GM12878 (cell line): ENCODE data around the gene HESX1. TPM values are rescaled to one million over a fixed set of nuclear protein-coding genes. Genes with fewer than 3 reads are reported as not detected.

Experiments used
- ATAC-seq: fragments of 200-7000 bp; cut with Tn5 transposase; 3 replicates; pipeline ENCODE4 v1.9.1; 2020; ENCODE audit warnings: mild to moderate bottlenecking, moderate library complexity
- BruUV-seq: library from RNA; stranded (reverse); fragments of 400-500 nt; replicated peaks from 2 replicates; lab custom pipeline; 2021; lab: Mats Ljungman, UMichigan
- CTCF ChIA-PET: fragments of 300-600 bp; sonication (Branson Sonifier 250); formaldehyde crosslinking; extraction: SDS; loops from one replicate; lab custom pipeline; 2021; ENCODE audit warnings: inconsistent platforms; lab: Yijun Ruan, JAX
- POLR2A ChIA-PET: fragments of 350-600 bp; formaldehyde crosslinking; extraction: SDS; loops from one replicate; lab custom pipeline; 2021; ENCODE audit warnings: inconsistent platforms; lab: Charles Lee
- RAD21 ChIA-PET: fragments of 300-600 bp; sonication (Branson Sonifier 250); formaldehyde crosslinking; loops from one replicate; lab custom pipeline; 2023; ENCODE audit warnings: antibody characterized with exemption; ENCODE audit not compliant: unreplicated experiment; lab: Charles Lee
- SMC1A ChIA-PET: fragments of 300-600 bp; sonication (Branson Sonifier 250); formaldehyde crosslinking; loops from one replicate; lab custom pipeline; 2023; ENCODE audit not compliant: unreplicated experiment, uncharacterized antibody; lab: Charles Lee
- DNase-seq: peaks from one replicate; pipeline ENCODE4 v3.0.0-alpha.2; 2011; ENCODE audit warnings: low read depth, low spot score
- FAIRE-seq: peaks from 3 replicates; lab custom pipeline; 2011; peaks lifted over from hg19 to GRCh38; lab: Jason Lieb, UNC
- H2AFZ ChIP-seq: 2 replicates; pipeline ENCODE4 v1.6.0; 2011; ENCODE audit warnings: low read depth, low read length, control low read depth; ENCODE audit not compliant: control insufficient read depth
- H3K27ac ChIP-seq: 2 replicates; pipeline ENCODE4 v1.5.1; 2011; ENCODE audit warnings: control low read depth; ENCODE audit not compliant: control insufficient read depth, insufficient read depth
- H3K27me3 ChIP-seq, 2 experiments: replicated peaks in 1 of 2; 2 replicates each; pipeline versions ENCODE4 v1.6.0 to v1.6.1; 2011; ENCODE audit warnings: low read length in 1 of 2; ENCODE audit not compliant: control insufficient read depth in 2 of 2, insufficient read depth in 2 of 2
- H3K36me3 ChIP-seq, 2 experiments: 2 replicates each; pipeline ENCODE4 v1.5.1; 2011; ENCODE audit warnings: low read length in 1 of 2; ENCODE audit not compliant: control insufficient read depth in 2 of 2, insufficient read depth in 2 of 2
- H3K4me1 ChIP-seq: 2 replicates; pipeline ENCODE4 v1.6.1; 2011; ENCODE audit warnings: mild to moderate bottlenecking, low read length, moderate library complexity, mixed read lengths; ENCODE audit not compliant: control insufficient read depth, insufficient read depth
- H3K4me2 ChIP-seq: 2 replicates; pipeline ENCODE4 v1.6.0; 2011; ENCODE audit warnings: control low read depth; ENCODE audit not compliant: control insufficient read depth, insufficient read depth
- H3K4me3 ChIP-seq: fragments of 200-600 bp; sonication (generic); 2 replicates; pipeline ENCODE4 v1.5.1; 2016
- H3K79me2 ChIP-seq: 2 replicates; pipeline ENCODE4 v1.6.0; 2011; ENCODE audit warnings: low read length; ENCODE audit not compliant: control insufficient read depth, insufficient read depth
- H3K9ac ChIP-seq: 2 replicates; pipeline ENCODE4 v1.8.0; 2011; ENCODE audit warnings: low read length, control low read depth, mixed read lengths; ENCODE audit not compliant: control insufficient read depth, insufficient read depth
- H3K9me3 ChIP-seq: replicated peaks from 3 replicates; pipeline ENCODE4 v1.5.1; 2011; ENCODE audit warnings: mild to moderate bottlenecking, low read length; ENCODE audit not compliant: control insufficient read depth, insufficient read depth
- H4K20me1 ChIP-seq: 2 replicates; pipeline ENCODE4 v1.6.0; 2011; ENCODE audit not compliant: control insufficient read depth, insufficient read depth
- ASH2L ChIP-seq: fragments of 300-600, 200-600 bp; sonication (generic); IDR thresholded peaks from 2 replicates; pipeline ENCODE4 v1.6.1; 2017; ENCODE audit warnings: low read depth, mild to moderate bottlenecking, borderline replicate concordance
- CEBPB ChIP-seq, 2 experiments: fragments of 150-350 bp in 1 of 2; IDR thresholded peaks; 2 replicates each; pipeline ENCODE4 v1.6.1; 2012 to 2014; ENCODE audit warnings: low read depth in 2 of 2, low read length in 2 of 2, borderline replicate concordance in 1 of 2, inconsistent platforms in 1 of 2
- EZH2 ChIP-seq: IDR thresholded peaks from 2 replicates; pipeline ENCODE4 v1.6.1; 2012; ENCODE audit warnings: low read depth, mild to moderate bottlenecking, control low read depth, inconsistent platforms, low read length, borderline replicate concordance; ENCODE audit not compliant: control insufficient read depth
- MTA2 ChIP-seq: fragments of 450-650 bp; IDR thresholded peaks from 2 replicates; pipeline ENCODE4 v1.6.1; 2016; ENCODE audit warnings: low read depth, mild to moderate bottlenecking, moderate library complexity
- MTA3 ChIP-seq: IDR thresholded peaks from 2 replicates; pipeline ENCODE4 v1.6.1; 2012; ENCODE audit warnings: low read length, inconsistent platforms, borderline replicate concordance
- NBN ChIP-seq: fragments of 450-650 bp; IDR thresholded peaks from 2 replicates; pipeline ENCODE4 v1.6.1; 2016
- NFIC ChIP-seq: IDR thresholded peaks from 2 replicates; pipeline ENCODE4 v1.6.1; 2012; ENCODE audit warnings: low read depth, mild to moderate bottlenecking, inconsistent platforms, low read length, moderate library complexity
- NFYA ChIP-seq: IDR thresholded peaks from 2 replicates; pipeline ENCODE4 v1.6.1; 2011; ENCODE audit warnings: low read depth, mild to moderate bottlenecking, low read length, improper control_type of control experiment, borderline replicate concordance
- RELA ChIP-seq: fragments of 450-650 bp; IDR thresholded peaks from 2 replicates; pipeline ENCODE4 v1.8.0; 2014; ENCODE audit warnings: borderline replicate concordance; ENCODE audit not compliant: partially characterized antibody
- RELB ChIP-seq: fragments of 450-650 bp; IDR thresholded peaks from 2 replicates; pipeline ENCODE4 v1.6.1; 2017; ENCODE audit warnings: low read depth, mild to moderate bottlenecking, moderate library complexity
- SMAD1 ChIP-seq: fragments of 450-650 bp; IDR thresholded peaks from 2 replicates; pipeline ENCODE4 v1.6.1; 2018; ENCODE audit warnings: mild to moderate bottlenecking, low read depth; ENCODE audit not compliant: partially characterized antibody
- SP1 ChIP-seq: IDR thresholded peaks from one replicate; pipeline ENCODE4 v1.6.1; 2011; ENCODE audit warnings: low read depth, low read length
- SUPT20H ChIP-seq: IDR thresholded peaks from 2 replicates; pipeline ENCODE4 v1.6.1; 2011; ENCODE audit warnings: low read depth, mild to moderate bottlenecking, low read length, moderate library complexity, borderline replicate concordance; ENCODE audit not compliant: control insufficient read depth
- TARDBP ChIP-seq: IDR thresholded peaks from 2 replicates; pipeline ENCODE4 v1.6.1; 2016; ENCODE audit warnings: borderline replicate concordance
- USF1 ChIP-seq: IDR thresholded peaks from 2 replicates; pipeline ENCODE4 v1.6.1; 2011; ENCODE audit warnings: borderline replicate concordance, low read depth, mild to moderate bottlenecking, moderate library complexity, mixed read lengths, low read length; ENCODE audit not compliant: insufficient read depth; ENCODE audit errors: extremely low read length
- USF2 ChIP-seq: IDR thresholded peaks from 2 replicates; pipeline ENCODE4 v1.6.1; 2011; ENCODE audit warnings: low read depth, low read length, improper control_type of control experiment, borderline replicate concordance
- ZSCAN29 ChIP-seq: fragments of 450-650 bp; IDR thresholded peaks from 2 replicates; pipeline ENCODE4 v1.6.1; 2017; ENCODE audit warnings: mild to moderate bottlenecking, moderate library complexity
- ZZZ3 ChIP-seq: IDR thresholded peaks from 2 replicates; pipeline ENCODE4 v1.6.1; 2011; ENCODE audit warnings: low read depth; ENCODE audit not compliant: control insufficient read depth, insufficient read length
- WGBS: methylation state at CpG from one replicate; pipeline ENCODE4 v1.1.6; 2016; ENCODE audit warnings: low lambda C conversion rate; ENCODE audit not compliant: insufficient replicate concordance, insufficient coverage; ENCODE audit errors: missing lambda C conversion rate; 5-methylcytosine and 5-hydroxymethylcytosine counted together
- in situ Hi-C: fragments of 300-500 bp; cut with MboI; formaldehyde crosslinking; loops from 9 replicates; pipeline ENCODE4 v1.14.3; 2018; ENCODE audit warnings: mixed read lengths
- intact Hi-C: fragments of 100-400 bp; cut with micrococcal nuclease; formaldehyde crosslinking; loops from one replicate; pipeline ENCODE4 v1.14.2; 2022; ENCODE audit not compliant: unreplicated experiment
- polyA plus RNA-seq, 11 experiments: library from polyadenylated mRNA; depleted of rRNA in 4 of 11; unstranded in 6 of 11; stranded (reverse) in 5 of 11; fragments of >200 nt; fragmentation: Nextera tagmentation in 4 of 11; fragmentation: Illumina TruSeq in 1 of 11; extraction: Ambion mirVana in 4 of 11; extraction: Trizol in 1 of 11; gene quantifications; 1 replicate in 1 of 11; 2 replicates in 10 of 11; pipeline versions ENCODE4 v1.2.1 to v1.2.3, GENCODE V29; 2011 to 2016; ENCODE audit warnings: inconsistent platforms in 2 of 11, missing spikeins in 2 of 11, low read depth in 1 of 11
- total RNA-seq, 4 experiments: library from RNA; depleted of rRNA in 3 of 4; stranded (reverse); fragments of >200 nt in 3 of 4; fragmentation: Illumina TruSeq in 1 of 4; extraction: Trizol in 1 of 4; gene quantifications; 2 replicates each; pipeline versions ENCODE4 v1.2.1 to v1.2.3, GENCODE V29; 2013 to 2021

HESX1 gene
- total and polyA plus RNA-seq, 10 of the 15 experiments (the other 5 are each of a cell fraction or from before 2014, with no cell fraction given), result 2.5 to 5.9 (median 4.3) TPM

- intact Hi-C loops, result no loop called here
- no peak for FAIRE-seq
Measured at GRCh38 chr3:57244946-57245345, 45.2 kb upstream of the HESX1 start.

More at GRCh38 chr3:57244946-57245345, 45.2 kb upstream of the HESX1 start:
- 94% methylated on average over 2 of the region's 2 CpGs for WGBS
- no peaks in the 10 kb centered on the region for H3K27me3 ChIP-seq
- H3K4me3 ChIP-seq, result no peak overlapping the region
- no peaks in the 10 kb centered on the region for H3K4me1 ChIP-seq
- RAD21 ChIA-PET, result no interaction called here
- no peak overlapping the region for H3K27ac ChIP-seq
- H3K36me3 ChIP-seq, result peaks cover 4 to 34% of the 10 kb centered on the region in 2 experiments
- H3K9ac ChIP-seq, result no peak overlapping the region
- no peaks in the 10 kb centered on the region for H4K20me1 ChIP-seq
- H3K9me3 ChIP-seq, result no peaks in the 10 kb centered on the region
- no peak for TF ChIP-seq MTA2
- no peak for TF ChIP-seq TARDBP
- TF ChIP-seq NBN, result no peak
- no peak for TF ChIP-seq USF1
- no peak for TF ChIP-seq NFIC
- no peak for TF ChIP-seq RELA
- no peak for TF ChIP-seq SMAD1
- no peak for TF ChIP-seq EZH2
- no peak for TF ChIP-seq CEBPB (IDR thresholded peaks at IDR 0.05; ENCODE audit: borderline replicate concordance in 1 of 2, low read depth in 2 of 2, low read length in 2 of 2)
- no peak for TF ChIP-seq SP1
- TF ChIP-seq ASH2L, result no peak
- TF ChIP-seq MTA3, result no peak
- no peak for TF ChIP-seq ZSCAN29
- no peak for TF ChIP-seq USF2
- TF ChIP-seq SUPT20H, result no peak
- no peak for TF ChIP-seq RELB
- no peak for TF ChIP-seq NFYA
- TF ChIP-seq ZZZ3, result no peak
- TF ChIP-seq, all 136 proteins: peak for 0
- no peak for DNase-seq
- CTCF ChIA-PET, result no interaction called here
- ATAC-seq, result no peak
- in situ Hi-C loops, result no loop called here
- SMC1A ChIA-PET, result interaction anchor here (1.3 kb wide), 1 partner anchor 10 kb away, joined by 3 read pairs; no protein-coding TSS in a partner anchor
- no TSS peak for BruUV-seq
- POLR2A ChIA-PET, result interaction anchor here (0.7 kb wide), 1 partner anchor 12 kb away, joined by 4 read pairs; no protein-coding TSS in a partner anchor
- no peaks in the 10 kb centered on the region for H3K79me2 ChIP-seq
- H2AFZ ChIP-seq, result no peak overlapping the region
- H3K4me2 ChIP-seq, result no peak overlapping the region
